ENCODE data around the gene NTSR1.

NTSR1 gene

GRCh38 chr20:62792940-62793756 lies 84.5 kb downstream of the NTSR1 start:
- peaks cover 16% of the 10 kb centered on the region for H3K4me1 ChIP-seq (ENCODE audit: control insufficient read depth, insufficient read depth, low read length)
- peaks cover 3% of the 10 kb centered on the region for H3K36me3 ChIP-seq (ENCODE audit: control insufficient read depth, insufficient read depth, low read length)
- peak overlapping the region; percentile 67 for H3K4me3 ChIP-seq (ENCODE audit: low read length)
- peak overlapping the region; percentile 85 for H3K9ac ChIP-seq (ENCODE audit: low read length)
- no peaks in the 10 kb centered on the region for H3K27me3 ChIP-seq (ENCODE audit: control insufficient read depth, insufficient read depth, low read length)
- H3K27ac ChIP-seq (ENCODE audit: low read depth, low read length), result peak overlapping the region; percentile 99

GRCh38 chr20:62793757-62794006 lies 85.0 kb downstream of the NTSR1 start:
- Histone ChIP-seq H3K9ac (ENCODE audit: low read length) (peak overlapping the region; percentile 85), H3K4me1 (ENCODE audit: control insufficient read depth, insufficient read depth, low read length) (peaks cover 16% of the 10 kb centered on the region), H3K36me3 (ENCODE audit: control insufficient read depth, insufficient read depth, low read length) (peaks cover 4% of the 10 kb centered on the region), H3K27me3 (ENCODE audit: control insufficient read depth, insufficient read depth, low read length) (no peaks in the 10 kb centered on the region), H3K27ac (ENCODE audit: low read depth, low read length) (peak overlapping the region; percentile 99), H3K4me3 (ENCODE audit: low read length) (peak overlapping the region; percentile 67)

DNA sequence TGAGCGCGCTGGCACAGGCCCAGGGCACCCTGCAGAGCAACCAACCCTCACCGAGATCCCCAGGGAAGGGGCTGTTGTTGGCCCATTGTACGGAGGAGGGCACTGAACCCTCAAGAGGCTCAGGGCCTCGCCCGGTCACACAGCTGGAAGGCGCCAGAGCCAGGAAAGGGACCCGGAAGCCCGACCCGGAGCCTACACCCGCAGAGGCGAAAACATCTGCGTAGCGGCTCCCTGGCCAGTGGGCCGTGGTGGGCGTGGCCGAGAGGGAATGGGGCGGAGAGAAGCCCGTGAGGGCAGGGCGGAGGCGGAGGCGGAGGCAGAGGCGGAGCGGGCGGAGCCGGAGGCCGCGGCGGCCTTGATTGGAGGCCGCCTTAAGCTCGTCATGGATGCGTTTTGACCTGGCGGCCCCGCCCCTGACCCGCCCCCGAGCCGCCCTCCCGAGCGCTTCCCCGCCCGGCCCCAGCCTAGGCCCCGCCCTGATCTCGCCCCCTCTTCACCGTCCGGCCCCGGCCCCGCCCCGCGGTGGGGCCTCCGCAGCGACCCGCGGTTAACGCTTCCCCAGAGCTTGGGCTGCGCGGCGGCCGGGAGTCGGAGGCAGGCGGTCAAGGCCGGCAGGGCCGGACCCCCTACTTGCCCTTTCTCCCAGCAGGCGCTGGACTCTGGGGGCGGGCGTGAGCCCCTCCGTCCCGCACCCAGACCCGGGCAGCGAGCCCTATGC lies 85.5 kb downstream of the NTSR1 start:
- Histone ChIP-seq H3K36me3 (ENCODE audit: control insufficient read depth, insufficient read depth, low read length) (peaks cover 8% of the 10 kb centered on the region), H3K4me1 (ENCODE audit: control insufficient read depth, insufficient read depth, low read length) (peaks cover 16% of the 10 kb centered on the region), H3K9ac (ENCODE audit: low read length) (peak overlapping the region; percentile 85), H3K4me3 (ENCODE audit: low read length) (peak overlapping the region; percentile 86), H3K27ac (ENCODE audit: low read depth, low read length) (peak overlapping the region; percentile 99), H3K27me3 (ENCODE audit: control insufficient read depth, insufficient read depth, low read length) (no peaks in the 10 kb centered on the region)

GRCh38 chr20:62795023-62795761 lies 86.6 kb downstream of the NTSR1 start:
- Histone ChIP-seq H3K27me3 (ENCODE audit: control insufficient read depth, insufficient read depth, low read length) (no peaks in the 10 kb centered on the region), H3K36me3 (ENCODE audit: control insufficient read depth, insufficient read depth, low read length) (peaks cover 15% of the 10 kb centered on the region), H3K9ac (ENCODE audit: low read length) (peak overlapping the region; percentile 55), H3K4me1 (ENCODE audit: control insufficient read depth, insufficient read depth, low read length) (peaks cover 16% of the 10 kb centered on the region), H3K27ac (ENCODE audit: low read depth, low read length) (peak overlapping the region; percentile 96), H3K4me3 (ENCODE audit: low read length) (peak overlapping the region; percentile 86)

GRCh38 chr20:62796699-62797491 lies 88.3 kb downstream of the NTSR1 start:
- H3K27ac ChIP-seq (ENCODE audit: low read depth, low read length), result peak overlapping the region; percentile 86

GRCh38 chr20:62797671-62798532 lies 89.3 kb downstream of the NTSR1 start:
- Histone ChIP-seq H3K4me1 (ENCODE audit: control insufficient read depth, insufficient read depth, low read length) (peaks cover 12% of the 10 kb centered on the region), H3K27ac (ENCODE audit: low read depth, low read length) (peak overlapping the region; percentile 13), H3K9ac (ENCODE audit: low read length) (no peak overlapping the region), H3K4me3 (ENCODE audit: low read length) (peak overlapping the region; percentile 4), H3K27me3 (ENCODE audit: control insufficient read depth, insufficient read depth, low read length) (no peaks in the 10 kb centered on the region), H3K36me3 (ENCODE audit: control insufficient read depth, insufficient read depth, low read length) (peaks cover 18% of the 10 kb centered on the region)

More at GRCh38 chr20:62796699-62797491, 88.3 kb downstream of the NTSR1 start:
- peaks cover 18% of the 10 kb centered on the region for H3K36me3 ChIP-seq (ENCODE audit: control insufficient read depth, insufficient read depth, low read length)
- peak overlapping the region; percentile 75 for H3K4me3 ChIP-seq (ENCODE audit: low read length)
- H3K9ac ChIP-seq (ENCODE audit: low read length), result no peak overlapping the region
- H3K4me1 ChIP-seq (ENCODE audit: control insufficient read depth, insufficient read depth, low read length), result peaks cover 12% of the 10 kb centered on the region
- no peaks in the 10 kb centered on the region for H3K27me3 ChIP-seq (ENCODE audit: control insufficient read depth, insufficient read depth, low read length)

GRCh38 chr20:62799036-62799435 lies 90.4 kb downstream of the NTSR1 start:
- no peak overlapping the region for H3K27ac ChIP-seq (ENCODE audit: low read depth, low read length)
- H3K36me3 ChIP-seq (ENCODE audit: control insufficient read depth, insufficient read depth, low read length), result peaks cover 18% of the 10 kb centered on the region
- H3K27me3 ChIP-seq (ENCODE audit: control insufficient read depth, insufficient read depth, low read length), result no peaks in the 10 kb centered on the region
- no peak overlapping the region for H3K9ac ChIP-seq (ENCODE audit: low read length)
- peaks cover 6% of the 10 kb centered on the region for H3K4me1 ChIP-seq (ENCODE audit: control insufficient read depth, insufficient read depth, low read length)
- no peak overlapping the region for H3K4me3 ChIP-seq (ENCODE audit: low read length)

GRCh38 chr20:62799459-62799858 lies 90.8 kb downstream of the NTSR1 start:
- Histone ChIP-seq H3K4me3 (ENCODE audit: low read length) (no peak overlapping the region), H3K27me3 (ENCODE audit: control insufficient read depth, insufficient read depth, low read length) (no peaks in the 10 kb centered on the region), H3K27ac (ENCODE audit: low read depth, low read length) (no peak overlapping the region), H3K36me3 (ENCODE audit: control insufficient read depth, insufficient read depth, low read length) (peaks cover 18% of the 10 kb centered on the region), H3K9ac (ENCODE audit: low read length) (no peak overlapping the region), H3K4me1 (ENCODE audit: control insufficient read depth, insufficient read depth, low read length) (peaks cover 6% of the 10 kb centered on the region)

- Histone ChIP-seq H3K27me3 (ENCODE audit: control insufficient read depth, insufficient read depth, low read length) (no peaks in the 10 kb centered on the region), H3K36me3 (ENCODE audit: control insufficient read depth, insufficient read depth, low read length) (peaks cover 18% of the 10 kb centered on the region), H3K4me1 (ENCODE audit: control insufficient read depth, insufficient read depth, low read length) (peaks cover 6% of the 10 kb centered on the region), H3K4me3 (ENCODE audit: low read length) (no peak overlapping the region), H3K9ac (ENCODE audit: low read length) (no peak overlapping the region), H3K27ac (ENCODE audit: low read depth, low read length) (no peak overlapping the region)
Observed at GRCh38 chr20:62799873-62800272, 91.2 kb downstream of the NTSR1 start.

DNA sequence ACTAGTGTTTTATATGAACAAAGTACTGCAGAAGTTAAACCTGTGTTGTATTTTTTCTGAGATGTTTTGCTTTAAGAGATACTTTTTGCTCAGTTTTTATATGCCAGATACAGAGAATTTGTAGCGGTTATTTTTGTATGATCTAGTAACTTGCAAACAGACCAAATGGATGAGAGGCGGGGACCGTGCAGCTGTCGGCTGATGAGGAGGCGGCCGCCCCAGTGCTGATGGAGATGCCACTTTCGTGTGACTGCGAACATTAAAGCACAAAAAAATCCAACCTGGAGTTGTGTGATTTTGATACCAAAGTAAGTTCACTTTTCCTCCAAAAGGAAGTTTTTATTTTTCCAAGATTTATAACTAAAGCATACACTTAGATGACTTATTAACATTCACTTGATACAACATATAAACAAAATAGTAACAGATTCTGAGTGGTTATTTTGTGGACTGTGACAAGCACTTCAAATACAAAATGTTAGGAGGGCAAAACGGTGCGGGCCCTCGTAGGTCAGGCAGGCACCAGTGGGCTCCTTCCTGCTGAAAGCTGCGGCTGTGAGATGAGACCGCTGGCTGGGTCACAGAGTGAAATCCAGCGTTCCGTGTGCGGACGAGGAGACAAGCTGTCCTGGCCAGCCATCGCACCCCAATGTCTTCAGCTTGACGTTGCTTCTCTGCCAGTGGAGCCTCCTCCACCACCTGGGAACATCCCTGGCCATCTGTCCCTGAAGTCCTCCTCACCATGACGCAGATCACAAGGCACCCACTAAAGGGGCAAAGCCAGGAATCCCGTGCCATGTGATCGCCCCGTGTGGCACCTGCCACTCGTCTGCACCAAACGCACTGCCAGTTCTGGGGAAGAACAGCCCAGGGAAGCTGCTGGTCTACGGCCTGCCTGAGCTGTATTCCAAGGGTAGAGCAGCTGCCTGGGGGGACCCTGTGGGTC lies 92.0 kb downstream of the NTSR1 start:
- peaks cover 6% of the 10 kb centered on the region for H3K4me1 ChIP-seq (ENCODE audit: control insufficient read depth, insufficient read depth, low read length)
- H3K9ac ChIP-seq (ENCODE audit: low read length), result no peak overlapping the region
- no peak overlapping the region for H3K27ac ChIP-seq (ENCODE audit: low read depth, low read length)
- no peak overlapping the region for H3K4me3 ChIP-seq (ENCODE audit: low read length)
- H3K36me3 ChIP-seq (ENCODE audit: control insufficient read depth, insufficient read depth, low read length), result peaks cover 18% of the 10 kb centered on the region
- no peaks in the 10 kb centered on the region for H3K27me3 ChIP-seq (ENCODE audit: control insufficient read depth, insufficient read depth, low read length)
